ENCODE results near the gene CCDC116.

The CCDC116 gene

GRCh38 chr22:21646608-21647590, 14.3 kb downstream of the CCDC116 start:
- DNase-seq = peak in 50 of 58 donors; percentile 11 to 83 (median 46)

- DNase-seq = no peak
Measured at GRCh38 chr22:21650280-21650679, 17.7 kb downstream of the CCDC116 start.

- no peak for DNase-seq
Measured at GRCh38 chr22:21650823-21651520, 18.4 kb downstream of the CCDC116 start.

GRCh38 chr22:21651521-21652009, 19.0 kb downstream of the CCDC116 start:
- peak in 1 of 58 donors; percentile 12 for DNase-seq

GRCh38 chr22:21652010-21652546, 19.5 kb downstream of the CCDC116 start:
- DNase-seq = peak; percentile 15 to 89 (median 70)

- DNase-seq = no peak
Measured at GRCh38 chr22:21652547-21653545, 20.3 kb downstream of the CCDC116 start.

- no peak for DNase-seq
Measured at GRCh38 chr22:21657020-21657359, 24.4 kb downstream of the CCDC116 start.

- DNase-seq = peak in 18 of 58 donors; percentile 6 to 51 (median 18)
Measured at GRCh38 chr22:21657360-21658032, 24.9 kb downstream of the CCDC116 start.

- DNase-seq = no peak
Measured at GRCh38 chr22:21659864-21660525, 27.4 kb downstream of the CCDC116 start.

- no peak for DNase-seq
Measured at GRCh38 chr22:21660904-21661303, 28.3 kb downstream of the CCDC116 start.

- no peak for DNase-seq
Measured at GRCh38 chr22:21661991-21662390, 29.4 kb downstream of the CCDC116 start.

GRCh38 chr22:21663738-21664137, 31.2 kb downstream of the CCDC116 start:
- DNase-seq = no peak

GRCh38 chr22:21665047-21665851, 32.7 kb downstream of the CCDC116 start:
- DNase-seq = no peak

GRCh38 chr22:21666786-21667185, 34.2 kb downstream of the CCDC116 start:
- no peak for DNase-seq

- DNase-seq = no peak
Measured at GRCh38 chr22:21669026-21669425, 36.5 kb downstream of the CCDC116 start.

GRCh38 chr22:21672107-21672629, 39.6 kb downstream of the CCDC116 start:
- no peak for DNase-seq

- no peak for DNase-seq
Measured at GRCh38 chr22:21673534-21674321, 41.2 kb downstream of the CCDC116 start.
